Cardiac fibroblast (primary cell): ENCODE data around the gene DDHD1.
"Not testable (repeated sequence)": the region's sequence is repeated elsewhere in the genome, so short reads cannot be mapped to it uniquely, and the experiment has no call there.

Experiments used
- DNase-seq, 2 donors: peaks; one replicate each; pipeline versions ENCODE4 v3.0.0 to v3.0.0-alpha.2; 2010; ENCODE audit warnings: low read depth in 2 of 2
- H3K4me3 ChIP-seq, 2 donors: replicated peaks in 1 of 2; 1 replicate in 1 of 2; 2 replicates in 1 of 2; pipeline ENCODE4 v1.5.1; 2011; ENCODE audit warnings: low read depth in 2 of 2, low read length in 2 of 2, mild to moderate bottlenecking in 2 of 2, moderate library complexity in 1 of 2
- CTCF ChIP-seq: IDR thresholded peaks from one replicate; pipeline ENCODE4 v1.5.1; 2011; ENCODE audit warnings: low read depth, mild to moderate bottlenecking, low read length, inconsistent platforms

DDHD1 gene

GRCh38 chr14:53186532-53186931 is 33.4 kb upstream of the DDHD1 start:
- TF ChIP-seq CTCF = no peak
- no peak for DNase-seq
- no peak overlapping the region for H3K4me3 ChIP-seq

GRCh38 chr14:53183611-53184010 is 30.5 kb upstream of the DDHD1 start:
- H3K4me3 ChIP-seq = no peak overlapping the region
- peak in 1 of 2 donors; percentile 17 for DNase-seq
- no peak for TF ChIP-seq CTCF

- no peak for TF ChIP-seq CTCF
- H3K4me3 ChIP-seq = no peak overlapping the region
- no peak for DNase-seq
Measured at GRCh38 chr14:53183056-53183455, 29.9 kb upstream of the DDHD1 start.

- not testable (repeated sequence) for H3K4me3 ChIP-seq, DNase-seq
Measured at GRCh38 chr14:53181463-53182081, 28.4 kb upstream of the DDHD1 start.

- DNase-seq = peak; percentile 41 to 47
- H3K4me3 ChIP-seq = no peak overlapping the region
- peak; percentile 14 for TF ChIP-seq CTCF
Measured at GRCh38 chr14:53180272-53181221, 27.4 kb upstream of the DDHD1 start.

- H3K4me3 ChIP-seq, DNase-seq: not testable (repeated sequence)
Measured at GRCh38 chr14:53179486-53180005, 26.4 kb upstream of the DDHD1 start.

GRCh38 chr14:53175375-53175774 is 22.3 kb upstream of the DDHD1 start:
- no peak overlapping the region for H3K4me3 ChIP-seq
- DNase-seq = no peak
- no peak for TF ChIP-seq CTCF
